GM23248 (cell line): ENCODE measurements around the gene AOX1. TPM values are rescaled to one million over a fixed set of nuclear protein-coding genes. Genes with fewer than 3 reads are reported as not detected.
A peak's percentile ranks its signal among the peaks of the same experiment; 100 is the strongest.

Source experiments
- DNase-seq: peaks from one replicate; pipeline ENCODE4 v3.0.0-alpha.2; 2015
- H2AFZ ChIP-seq: fragments of 200-600 bp; sonication (generic); 2 replicates; pipeline ENCODE4 v1.6.1; 2016; ENCODE audit warnings: antibody characterized with exemption
- H3F3A ChIP-seq: fragments of 200-600 bp; sonication (generic); 2 replicates; pipeline ENCODE4 v1.6.1; 2016; ENCODE audit warnings: mild to moderate bottlenecking, antibody characterized with exemption, mixed run types; ENCODE audit not compliant: insufficient read depth
- H3K27ac ChIP-seq: fragments of 200-600 bp; sonication (generic); 2 replicates; pipeline ENCODE4 v1.5.1; 2016; ENCODE audit warnings: mild to moderate bottlenecking
- H3K27me3 ChIP-seq: fragments of 200-600 bp; sonication (generic); replicated peaks from 2 replicates; pipeline ENCODE4 v1.6.1; 2016; ENCODE audit warnings: mild to moderate bottlenecking; ENCODE audit not compliant: insufficient read depth
- H3K36me3 ChIP-seq: fragments of 200-600 bp; sonication (generic); 2 replicates; pipeline ENCODE4 v1.6.1; 2016; ENCODE audit warnings: low read depth, mild to moderate bottlenecking
- H3K4me1 ChIP-seq: fragments of 200-600 bp; sonication (generic); 2 replicates; pipeline ENCODE4 v1.6.1; 2016; ENCODE audit warnings: mild to moderate bottlenecking; ENCODE audit not compliant: insufficient read depth
- H3K4me2 ChIP-seq: fragments of 200-600 bp; sonication (generic); one replicate; pipeline ENCODE4 v1.6.1; 2016; ENCODE audit warnings: mild to moderate bottlenecking; ENCODE audit not compliant: unreplicated experiment
- H3K4me3 ChIP-seq: fragments of 200-600 bp; sonication (generic); 2 replicates; pipeline ENCODE4 v1.5.1; 2016; ENCODE audit warnings: mild to moderate bottlenecking
- H3K79me2 ChIP-seq: fragments of 200-600 bp; sonication (generic); 2 replicates; pipeline ENCODE4 v1.6.1; 2016; ENCODE audit warnings: mild to moderate bottlenecking; ENCODE audit not compliant: insufficient read depth
- H3K9ac ChIP-seq: fragments of 200-600 bp; sonication (generic); 2 replicates; pipeline ENCODE4 v1.6.1; 2016; ENCODE audit warnings: mild to moderate bottlenecking
- H3K9me2 ChIP-seq: fragments of 200-600 bp; sonication (generic); 2 replicates; pipeline ENCODE4 v1.6.1; 2016; ENCODE audit warnings: mixed run types, mild to moderate bottlenecking, moderate library complexity; ENCODE audit not compliant: insufficient read depth
- H3K9me3 ChIP-seq: fragments of 200-600 bp; sonication (generic); one replicate; pipeline ENCODE4 v1.6.1; 2017; ENCODE audit warnings: low read depth
- H4K20me1 ChIP-seq: fragments of 200-600 bp; sonication (generic); 2 replicates; pipeline ENCODE4 v1.6.0; 2016; ENCODE audit not compliant: insufficient read depth
- EZH2 ChIP-seq: fragments of 200-600 bp; sonication (generic); IDR thresholded peaks from 2 replicates; pipeline ENCODE4 v1.6.1; 2018; ENCODE audit warnings: antibody characterized with exemption, mild to moderate bottlenecking; ENCODE audit not compliant: insufficient read depth, poor library complexity, severe bottlenecking
- EZH2phosphoT487 ChIP-seq: fragments of 200-600 bp; sonication (generic); IDR thresholded peaks from 2 replicates; pipeline ENCODE4 v1.6.1; 2018; ENCODE audit warnings: antibody characterized with exemption, moderate library complexity, mild to moderate bottlenecking, low read depth; ENCODE audit not compliant: insufficient read depth
- WGBS, 2 experiments: methylation state at CpG; one replicate each; pipeline ENCODE4 v1.1.6; 2015 to 2017; ENCODE audit warnings: low lambda C conversion rate in 2 of 2, low coverage in 1 of 2; ENCODE audit errors: missing lambda C conversion rate in 2 of 2; 5-methylcytosine and 5-hydroxymethylcytosine counted together
- in situ Hi-C: fragments of 300-500 bp; cut with MboI; formaldehyde crosslinking; loops from 2 replicates; pipeline ENCODE4 v1.15.0; 2020
- polyA plus RNA-seq: library from polyadenylated mRNA; unstranded; fragments of >200 nt; fragmentation: Nextera tagmentation; extraction: Ambion mirVana; gene quantifications from 2 replicates; pipeline ENCODE4 v1.2.1, GENCODE V29; 2016
- total RNA-seq: library from RNA; depleted of rRNA; stranded (reverse); fragments of >200 nt; shearing (Covaris generic); gene quantifications from 2 replicates; pipeline ENCODE4 v1.2.3, GENCODE V29; 2014

The AOX1 gene
- total and polyA plus RNA-seq, 2 experiments from 2014 or later: 18.9 to 46.0 TPM

- Histone ChIP-seq H3K9ac (no peak overlapping the region), H3K4me2 (no peak overlapping the region), H3K27ac (no peak overlapping the region), H3K4me1 (peaks cover 15% of the 10 kb centered on the region), H3K9me2 (no peaks in the 10 kb centered on the region), H3K36me3 (peaks cover 2% of the 10 kb centered on the region; the same call in 1 of the 2 replicates), H2AFZ (no peak overlapping the region), H3K9me3 (no peaks in the 10 kb centered on the region), H3K4me3 (no peak overlapping the region), H4K20me1 (no peaks in the 10 kb centered on the region), H3K79me2 (no peaks in the 10 kb centered on the region), H3K27me3 (no peaks in the 10 kb centered on the region), H3F3A (no peaks in the 10 kb centered on the region)
- WGBS, 2 experiments: 88 to 100% methylated on average over 1 of the region's 1 CpG
- in situ Hi-C loops: no loop called here
- DNase-seq: no peak
- TF ChIP-seq EZH2phosphoT487 (no peak), EZH2 (no peak)
Measured at GRCh38 chr2:200661477-200661876, 75.7 kb downstream of the AOX1 start.

- H4K20me1 ChIP-seq: no peaks in the 10 kb centered on the region
- no peaks in the 10 kb centered on the region for H3K79me2 ChIP-seq
- no peak overlapping the region for H3K9ac ChIP-seq
- no peak overlapping the region for H3K4me2 ChIP-seq
- H3K4me1 ChIP-seq: peaks cover 12% of the 10 kb centered on the region
- TF ChIP-seq EZH2: no peak
- 29 to 32% methylated on average over 7 of the region's 7 CpGs for WGBS, 2 experiments
- peak; percentile 75 for DNase-seq
- no peaks in the 10 kb centered on the region for H3K27me3 ChIP-seq
- peaks cover 7% of the 10 kb centered on the region; the same call in 1 of the 2 replicates for H3K36me3 ChIP-seq
- no peaks in the 10 kb centered on the region for H3K9me2 ChIP-seq
- no peak overlapping the region for H3K4me3 ChIP-seq
- H2AFZ ChIP-seq: no peak overlapping the region
- no peaks in the 10 kb centered on the region for H3F3A ChIP-seq
- in situ Hi-C loops: no loop called here
- no peaks in the 10 kb centered on the region for H3K9me3 ChIP-seq
- peak overlapping the region; percentile 12; the same call in 1 of the 2 replicates for H3K27ac ChIP-seq
Measured at GRCh38 chr2:200662727-200663126, 76.9 kb downstream of the AOX1 start.

- in situ Hi-C loops: no loop called here
- Histone ChIP-seq H3K27me3 (no peaks in the 10 kb centered on the region), H3K36me3 (peaks cover 7% of the 10 kb centered on the region; the same call in 1 of the 2 replicates), H3K27ac (no peak overlapping the region), H3K9ac (no peak overlapping the region), H3K9me3 (no peaks in the 10 kb centered on the region), H4K20me1 (no peaks in the 10 kb centered on the region), H3K4me3 (no peak overlapping the region), H3K4me1 (peaks cover 12% of the 10 kb centered on the region), H3F3A (no peaks in the 10 kb centered on the region), H3K4me2 (no peak overlapping the region), H3K79me2 (no peaks in the 10 kb centered on the region), H2AFZ (no peak overlapping the region), H3K9me2 (no peaks in the 10 kb centered on the region)
- WGBS, 2 experiments: 90 to 93% methylated on average over 6 of the region's 6 CpGs
- TF ChIP-seq EZH2 (no peak), EZH2phosphoT487 (no peak)
- DNase-seq: no peak
Measured at GRCh38 chr2:200664770-200665494, 79.1 kb downstream of the AOX1 start.

- Histone ChIP-seq H3K36me3 (peaks cover 7% of the 10 kb centered on the region; the same call in 1 of the 2 replicates), H3K9ac (no peak overlapping the region), H3K27me3 (no peaks in the 10 kb centered on the region), H3K4me1 (peaks cover 12% of the 10 kb centered on the region), H4K20me1 (no peaks in the 10 kb centered on the region), H3K4me3 (no peak overlapping the region), H3F3A (no peaks in the 10 kb centered on the region), H3K4me2 (no peak overlapping the region), H2AFZ (no peak overlapping the region), H3K9me3 (no peaks in the 10 kb centered on the region), H3K9me2 (no peaks in the 10 kb centered on the region), H3K27ac (no peak overlapping the region), H3K79me2 (no peaks in the 10 kb centered on the region)
- DNase-seq: no peak
- TF ChIP-seq EZH2 (no peak), EZH2phosphoT487 (no peak)
- in situ Hi-C loops: no loop called here
- 71 to 78% methylated on average over 2 of the region's 2 CpGs for WGBS, 2 experiments
Measured at GRCh38 chr2:200665626-200666453, 80.0 kb downstream of the AOX1 start.
